Activated CD8-positive, alpha-beta memory T cell treated with anti-CD3 and anti-CD28 coated beads for 48 hours (primary cell): ENCODE results near the gene OSBPL6.
"Not testable (repeated sequence)": the region's sequence is repeated elsewhere in the genome, so short reads cannot be mapped to it uniquely, and the experiment has no call there.

Experiments
- DNase-seq, 3 experiments: peaks; one replicate each; pipeline ENCODE4 v3.0.0-alpha.2; 2020; ENCODE audit warnings: low read depth in 2 of 3, low spot score in 2 of 3

Gene OSBPL6

GRCh38 chr2:178333851-178334250, 139.5 kb downstream of the OSBPL6 start:
- DNase-seq, result no peak

- no peak for DNase-seq
Observed at GRCh38 chr2:178335230-178335629, 140.9 kb downstream of the OSBPL6 start.

- no peak for DNase-seq
Observed at GRCh38 chr2:178344121-178344520, 149.8 kb downstream of the OSBPL6 start.

DNA sequence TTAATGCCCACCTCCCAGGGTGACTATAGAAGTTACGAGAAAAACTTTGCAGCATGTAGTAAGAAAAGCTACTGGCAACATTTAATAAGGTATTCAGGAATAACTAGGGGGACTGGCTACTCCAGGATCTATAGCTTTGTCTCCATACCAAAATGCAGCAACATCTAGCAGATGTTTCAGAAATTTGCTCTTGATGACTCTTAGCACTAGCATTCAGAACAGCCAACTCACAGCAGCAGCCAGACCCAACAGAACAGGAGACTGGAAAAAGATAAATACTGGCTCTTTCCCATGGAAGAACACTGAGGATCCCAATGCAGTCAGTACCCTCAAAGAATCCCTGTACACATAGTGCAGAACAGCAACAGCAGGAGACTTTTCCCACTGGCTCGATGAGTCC, 151.6 kb downstream of the OSBPL6 start:
- no peak for DNase-seq

- DNase-seq, result no peak
Observed at GRCh38 chr2:178350051-178350450, 155.7 kb downstream of the OSBPL6 start.

- not testable (repeated sequence) for DNase-seq
Observed at GRCh38 chr2:178357704-178358103, 163.4 kb downstream of the OSBPL6 start.

GRCh38 chr2:178359192-178359912, 165.0 kb downstream of the OSBPL6 start:
- DNase-seq, result no peak

- DNase-seq, result no peak
Observed at GRCh38 chr2:178361588-178361987, 167.3 kb downstream of the OSBPL6 start.

DNA sequence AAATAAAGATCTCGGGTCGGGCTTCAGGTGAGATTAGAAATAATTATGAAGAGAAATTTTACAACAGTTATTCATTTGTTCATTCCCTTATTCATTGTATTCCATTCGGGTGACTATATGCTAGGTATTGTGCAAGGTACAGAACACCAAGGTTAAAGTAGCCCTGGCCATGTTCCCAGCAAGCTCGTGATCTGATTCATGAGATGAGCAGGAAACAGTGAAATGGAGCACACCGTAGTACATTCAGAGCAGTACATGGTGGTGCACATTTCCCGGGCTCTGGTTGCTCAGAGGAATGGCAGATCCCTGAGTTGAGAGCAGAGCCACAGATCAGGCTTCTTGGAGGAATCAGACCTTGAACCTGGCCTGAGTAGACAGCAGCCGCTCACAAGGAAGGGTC, 168.9 kb downstream of the OSBPL6 start:
- no peak for DNase-seq

GRCh38 chr2:178365116-178365515, 170.8 kb downstream of the OSBPL6 start:
- DNase-seq, result no peak

DNA sequence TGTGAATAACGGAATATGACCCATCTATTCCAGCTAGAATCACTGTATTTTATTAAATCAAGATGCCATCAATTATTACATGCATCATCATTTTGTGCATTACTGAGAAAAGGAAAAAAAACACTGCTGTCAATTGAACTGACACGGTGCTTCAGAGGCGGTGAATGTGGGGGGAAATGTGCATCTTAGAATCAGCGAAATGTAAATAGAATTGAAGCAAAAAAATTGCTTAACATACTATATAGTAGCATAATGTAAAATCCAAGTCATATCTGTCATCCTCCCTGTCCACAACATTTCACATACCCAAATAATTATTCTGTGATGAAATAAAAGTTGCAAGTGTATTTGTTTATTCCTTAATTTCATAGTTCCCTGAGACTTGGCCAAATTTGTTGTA, 172.1 kb downstream of the OSBPL6 start:
- no peak for DNase-seq

DNA sequence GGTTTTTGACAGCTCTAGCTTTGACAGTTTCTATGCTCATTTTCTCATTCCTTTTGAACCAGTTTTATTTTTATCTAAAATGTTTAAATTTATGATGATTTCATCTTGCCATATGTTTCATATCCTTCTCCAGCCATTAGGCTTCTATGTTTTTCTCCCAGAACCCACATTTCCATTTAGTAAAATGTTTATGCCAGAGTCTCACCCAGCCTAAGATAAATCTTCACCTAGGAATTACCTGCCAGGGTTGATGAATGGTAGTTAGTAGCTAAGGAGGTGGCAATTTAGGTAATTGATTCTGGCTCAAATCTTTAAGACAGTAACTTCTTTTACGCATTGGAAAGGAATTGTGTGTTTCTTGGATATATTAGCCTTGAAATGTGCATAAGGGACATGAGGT, 173.0 kb downstream of the OSBPL6 start:
- DNase-seq, result no peak

- no peak for DNase-seq
Observed at GRCh38 chr2:178374865-178375264, 180.6 kb downstream of the OSBPL6 start.

- no peak for DNase-seq
Observed at GRCh38 chr2:178377046-178377445, 182.7 kb downstream of the OSBPL6 start.

DNA sequence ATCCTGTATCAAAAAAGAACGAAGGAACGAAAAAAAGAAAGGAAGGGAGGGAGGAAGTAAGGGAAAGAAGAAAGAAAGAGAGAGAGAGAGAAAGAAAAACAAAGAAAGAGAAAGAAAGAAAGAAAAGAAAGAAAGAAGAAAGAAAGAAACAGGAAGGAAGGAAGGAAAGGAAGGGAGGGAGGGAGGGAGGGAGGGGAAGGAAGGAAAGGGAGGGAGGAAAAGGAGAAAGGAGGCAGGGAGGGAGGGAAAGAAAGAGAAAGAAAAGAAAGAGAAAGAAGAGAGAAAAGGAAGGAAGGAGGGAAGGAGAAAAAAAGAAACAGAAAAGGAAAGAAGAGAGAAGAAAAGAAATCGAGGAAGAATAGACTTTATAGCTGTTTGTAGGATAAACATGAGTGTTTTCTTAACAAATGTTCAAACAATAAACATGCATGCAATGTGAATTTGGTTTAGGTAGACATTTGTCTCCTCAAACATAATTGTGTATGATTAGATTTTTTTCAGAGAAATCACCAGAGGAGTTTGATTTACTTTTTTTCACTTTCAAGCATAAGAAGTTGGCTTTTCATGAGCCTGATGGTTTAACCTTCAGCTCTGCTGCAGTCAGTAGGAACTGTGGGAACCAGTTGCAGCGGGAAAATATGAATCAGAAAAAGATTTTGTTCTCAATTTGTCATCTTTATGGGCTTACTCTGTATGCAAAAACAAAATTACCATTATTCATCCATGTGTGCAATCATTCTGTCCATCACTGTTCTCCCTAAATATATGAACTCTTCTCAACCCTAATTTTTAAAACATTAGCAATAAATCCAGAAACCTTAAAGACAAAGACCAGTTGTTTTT, 185.1 kb downstream of the OSBPL6 start:
- DNase-seq, result no peak

GRCh38 chr2:178380763-178381162, 186.5 kb downstream of the OSBPL6 start:
- no peak for DNase-seq

- DNase-seq, result no peak
Observed at GRCh38 chr2:178383718-178384117, 189.4 kb downstream of the OSBPL6 start.

- no peak for DNase-seq
Observed at GRCh38 chr2:178385595-178386148, 191.4 kb downstream of the OSBPL6 start.

DNA sequence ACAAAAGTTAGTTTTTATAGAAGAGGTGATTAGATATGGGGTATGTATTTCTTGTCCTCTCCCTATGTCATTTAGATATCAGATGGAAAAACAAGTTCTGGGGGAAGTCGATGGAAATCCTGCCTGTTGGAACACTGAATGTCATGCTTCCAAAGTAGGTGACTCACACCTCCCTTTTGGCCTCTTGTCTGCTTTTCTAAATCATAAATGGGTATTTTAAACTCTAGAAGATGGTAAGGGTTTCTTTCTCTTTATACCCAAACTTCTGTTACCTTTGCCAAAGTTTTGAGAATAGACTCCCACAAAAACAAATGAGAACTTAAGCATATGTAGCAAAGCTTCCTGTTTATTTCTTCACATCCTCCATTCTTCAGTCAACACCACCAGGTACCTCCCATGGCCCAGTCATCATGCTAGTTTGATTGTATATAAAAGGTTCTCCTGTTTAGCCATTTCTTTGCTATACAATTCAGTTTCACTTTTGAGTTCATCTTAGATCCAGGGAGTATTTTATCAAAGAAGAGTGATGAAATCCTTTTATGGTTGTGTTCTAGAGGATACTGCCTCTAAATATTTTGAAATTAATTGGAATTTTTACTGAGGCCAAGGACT, 192.8 kb downstream of the OSBPL6 start:
- DNase-seq, result no peak

GRCh38 chr2:178388287-178388686, 194.0 kb downstream of the OSBPL6 start:
- DNase-seq, result no peak

DNA sequence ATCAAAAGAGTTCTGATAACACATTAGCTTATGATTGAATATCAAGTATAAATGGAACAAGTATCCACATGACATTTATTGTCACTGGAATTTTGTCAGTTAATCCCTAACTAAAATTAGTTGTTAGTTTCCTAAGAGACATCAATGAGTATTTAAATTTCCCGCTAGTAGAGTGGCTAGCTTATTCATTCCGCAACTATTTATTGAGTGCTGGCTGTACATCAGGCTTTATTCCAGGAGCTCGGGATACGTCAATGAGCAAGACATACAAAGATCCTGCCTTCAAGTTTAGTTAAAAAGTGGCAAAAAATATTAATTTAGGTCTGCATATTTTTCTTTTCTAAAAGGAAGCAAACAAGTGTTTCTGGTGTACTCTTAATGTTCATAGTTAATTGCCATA, 197.4 kb downstream of the OSBPL6 start:
- no peak for DNase-seq

GRCh38 chr2:178392215-178392614, 197.9 kb downstream of the OSBPL6 start:
- DNase-seq, result no peak
